Measurements from ENCODE around the gene MYB.

DNA sequence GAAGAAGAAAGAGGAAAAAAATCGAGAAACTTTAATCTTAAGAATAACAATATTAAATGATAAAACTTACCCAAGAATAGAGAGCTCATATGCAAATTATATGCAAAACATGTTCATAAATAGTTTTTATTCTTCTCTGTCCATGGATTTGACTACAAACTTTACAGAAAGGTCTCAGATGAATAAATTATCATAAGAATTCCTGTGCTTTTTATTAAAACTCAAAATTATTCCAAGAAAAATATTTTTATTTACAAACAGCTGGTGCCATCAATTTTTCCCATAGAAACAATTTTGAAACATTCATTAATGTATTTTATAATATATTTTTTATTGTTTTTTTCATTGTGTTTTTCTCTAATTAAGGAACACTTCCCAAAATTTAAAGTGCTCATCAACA lies 12.1 kb downstream of the MYB start:
- TF ChIP-seq, protein P1, sequence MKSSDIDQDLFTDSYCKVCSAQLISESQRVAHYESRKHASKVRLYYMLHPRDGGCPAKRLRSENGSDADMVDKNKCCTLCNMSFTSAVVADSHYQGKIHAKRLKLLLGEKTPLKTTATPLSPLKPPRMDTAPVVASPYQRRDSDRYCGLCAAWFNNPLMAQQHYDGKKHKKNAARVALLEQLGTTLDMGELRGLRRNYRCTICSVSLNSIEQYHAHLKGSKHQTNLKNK (CRISPR knock-in tag; IDR thresholded peaks at IDR 0.05) = no peak
- no peak for TF ChIP-seq MXD4 (CRISPR knock-in tag; IDR thresholded peaks at IDR 0.05; ENCODE audit: borderline replicate concordance)
- no peak for TF ChIP-seq KAT7 (CRISPR knock-in tag; IDR thresholded peaks at IDR 0.05; ENCODE audit: borderline replicate concordance)
- TF ChIP-seq CTCF (IDR thresholded peaks at IDR 0.05) = no peak
- no peak for TF ChIP-seq SOX15 (CRISPR knock-in tag; IDR thresholded peaks at IDR 0.05)
- TF ChIP-seq USF2 (CRISPR knock-in tag; IDR thresholded peaks at IDR 0.05) = no peak
- TF ChIP-seq TEAD4 (CRISPR knock-in tag; IDR thresholded peaks at IDR 0.05) = no peak
- TF ChIP-seq ZNF317 (CRISPR knock-in tag; IDR thresholded peaks at IDR 0.05; ENCODE audit: borderline replicate concordance, low read depth) = no peak
- no peak for TF ChIP-seq SP1 (CRISPR knock-in tag; conservative IDR thresholded peaks at IDR 0.05)
- no peak for TF ChIP-seq AFF4 (CRISPR knock-in tag; IDR thresholded peaks at IDR 0.05; ENCODE audit: borderline replicate concordance)
- TF ChIP-seq NR2C2 (CRISPR knock-in tag; IDR thresholded peaks at IDR 0.05) = no peak

All from WTC11 (cell line).